Epithelial cell of esophagus (primary cell): ENCODE data around the gene ME3.

Experiments
- DNase-seq: peaks from one replicate; pipeline ENCODE4 v3.0.0; 2010; ENCODE audit warnings: low read depth
- H3K4me3 ChIP-seq: 2 replicates; pipeline ENCODE4 v1.5.1; 2011; ENCODE audit warnings: mild to moderate bottlenecking, low read length, control low read depth
- CTCF ChIP-seq: IDR thresholded peaks from 2 replicates; pipeline ENCODE4 v1.5.1; 2011; ENCODE audit warnings: low read depth, mild to moderate bottlenecking, low read length, control low read depth, inconsistent platforms; ENCODE audit not compliant: insufficient read depth; ENCODE audit errors: missing control alignments

ME3 gene

GRCh38 chr11:86672007-86672621 is at the start of gene ME3:
ME3 (minus strand) TSS chr11:86672616.
- peak within 1 kb of the TSS; percentile 53 for H3K4me3 ChIP-seq
- no peak for TF ChIP-seq CTCF
- DNase-seq: peak; percentile 35

- no peak overlapping the region for H3K4me3 ChIP-seq
- TF ChIP-seq CTCF: no peak
- peak; percentile 61 for DNase-seq
Measured at GRCh38 chr11:86722006-86722405, 49.6 kb upstream of the ME3 start.

- DNase-seq: no peak
- H3K4me3 ChIP-seq: no peak overlapping the region
- TF ChIP-seq CTCF: no peak
Measured at GRCh38 chr11:86720546-86720945, 48.1 kb upstream of the ME3 start.

GRCh38 chr11:86719781-86720463 is 47.5 kb upstream of the ME3 start:
- peak; percentile 85 for DNase-seq
- no peak overlapping the region for H3K4me3 ChIP-seq
- no peak for TF ChIP-seq CTCF

GRCh38 chr11:86718999-86719398 is 46.6 kb upstream of the ME3 start:
- no peak for TF ChIP-seq CTCF

GRCh38 chr11:86718521-86718920 is 46.1 kb upstream of the ME3 start:
- peak; percentile 56 for DNase-seq
- no peak for TF ChIP-seq CTCF
- H3K4me3 ChIP-seq: no peak overlapping the region

More at GRCh38 chr11:86718999-86719398, 46.6 kb upstream of the ME3 start:
- H3K4me3 ChIP-seq: no peak overlapping the region
- no peak for DNase-seq

GRCh38 chr11:86717817-86718501 is 45.5 kb upstream of the ME3 start:
- DNase-seq: no peak
- no peak overlapping the region for H3K4me3 ChIP-seq
- TF ChIP-seq CTCF: no peak
